Mesodermal cell (in vitro differentiated cells): ENCODE results near the gene CLASP1.
A peak's percentile ranks its signal among the peaks of the same experiment; 100 is the strongest.
"Not testable (repeated sequence)": the region's sequence is repeated elsewhere in the genome, so short reads cannot be mapped to it uniquely, and the experiment has no call there.

Source experiments
- H3K27ac ChIP-seq: 2 replicates; pipeline ENCODE4 v1.7.0; 2013; ENCODE audit warnings: mild to moderate bottlenecking, low read depth, low read length, moderate library complexity; ENCODE audit not compliant: severe bottlenecking
- H3K36me3 ChIP-seq: 2 replicates; pipeline ENCODE4 v1.7.1; 2013; ENCODE audit warnings: mild to moderate bottlenecking, low read length, moderate library complexity; ENCODE audit not compliant: control insufficient read depth, insufficient read depth
- H3K4me1 ChIP-seq: one replicate; pipeline ENCODE4 v1.7.1; 2013; ENCODE audit warnings: mild to moderate bottlenecking, low read length; ENCODE audit not compliant: insufficient read depth, control insufficient read depth, poor library complexity, severe bottlenecking
- H3K4me3 ChIP-seq: 2 replicates; pipeline ENCODE4 v1.7.0; 2013; ENCODE audit warnings: low read length, control low read depth, mild to moderate bottlenecking; ENCODE audit not compliant: insufficient read depth, poor library complexity, severe bottlenecking; ENCODE audit errors: extremely low read depth
- H3K9me3 ChIP-seq: 2 replicates; pipeline ENCODE4 v1.7.1; 2013; ENCODE audit warnings: mild to moderate bottlenecking, low read length, moderate library complexity; ENCODE audit not compliant: control insufficient read depth
- WGBS, 2 experiments: methylation state at CpG; one replicate each; pipeline ENCODE4 v1.1.5; 2013; ENCODE audit warnings: missing lambda C conversion rate in 2 of 2; ENCODE audit not compliant: insufficient coverage in 2 of 2; 5-methylcytosine and 5-hydroxymethylcytosine counted together

The CLASP1 gene

GRCh38 chr2:121450301-121450700 lies 199.0 kb downstream of the CLASP1 start:
- Histone ChIP-seq H3K36me3 (peaks cover 72% of the 10 kb centered on the region), H3K27ac (no peak overlapping the region)
- 91 to 100% methylated on average over 1 to 3 of the region's 4 CpGs for WGBS, 2 experiments

GRCh38 chr2:121446647-121447241 lies 202.5 kb downstream of the CLASP1 start:
- Histone ChIP-seq H3K9me3 (no peaks in the 10 kb centered on the region), H3K4me3 (no peak overlapping the region), H3K27ac (no peak overlapping the region), H3K4me1 (no peaks in the 10 kb centered on the region), H3K36me3 (peaks cover 81% of the 10 kb centered on the region)
- WGBS, 2 experiments, result 96% methylated on average over 6 to 7 of the region's 8 CpGs

More at GRCh38 chr2:121450301-121450700, 199.0 kb downstream of the CLASP1 start:
- Histone ChIP-seq H3K4me1 (peaks cover 3% of the 10 kb centered on the region), H3K9me3 (no peaks in the 10 kb centered on the region), H3K4me3 (no peak overlapping the region)

GRCh38 chr2:121442889-121443288 lies 206.4 kb downstream of the CLASP1 start:
- no peak overlapping the region for H3K27ac ChIP-seq
- peaks cover 64% of the 10 kb centered on the region for H3K36me3 ChIP-seq
- no peaks in the 10 kb centered on the region for H3K4me1 ChIP-seq
- no peak overlapping the region for H3K4me3 ChIP-seq
- 80 to 100% methylated on average over 1 to 2 of the region's 3 CpGs for WGBS, 2 experiments
- H3K9me3 ChIP-seq, result no peaks in the 10 kb centered on the region

- not testable (repeated sequence) for H3K4me1 ChIP-seq, H3K9me3 ChIP-seq, H3K4me3 ChIP-seq, H3K27ac ChIP-seq
- H3K36me3 ChIP-seq, result peaks cover 34% of the 10 kb centered on the region
- WGBS, 2 experiments, result no CpG with 5 or more reads among the region's 1 CpG
Observed at GRCh38 chr2:121438290-121438689, 211.0 kb downstream of the CLASP1 start.

- 100% methylated on average over 2 of the region's 3 CpGs for WGBS, 2 experiments
- H3K36me3 ChIP-seq, result peaks cover 29% of the 10 kb centered on the region
- no peak overlapping the region for H3K4me3 ChIP-seq
- no peaks in the 10 kb centered on the region for H3K4me1 ChIP-seq
- H3K27ac ChIP-seq, result no peak overlapping the region
- no peaks in the 10 kb centered on the region for H3K9me3 ChIP-seq
Observed at GRCh38 chr2:121436918-121437317, 212.3 kb downstream of the CLASP1 start.

GRCh38 chr2:121435790-121436189 lies 213.5 kb downstream of the CLASP1 start:
- Histone ChIP-seq H3K27ac (no peak overlapping the region), H3K4me3 (no peak overlapping the region), H3K9me3 (no peaks in the 10 kb centered on the region), H3K4me1 (no peaks in the 10 kb centered on the region), H3K36me3 (peaks cover 24% of the 10 kb centered on the region)
- 83% methylated on average over 1 of the region's 3 CpGs; no CpG with 5 or more reads in 1 of the 2 experiments for WGBS, 2 experiments

- peaks cover 33% of the 10 kb centered on the region for H3K36me3 ChIP-seq
- no peaks in the 10 kb centered on the region for H3K9me3 ChIP-seq
- no peak overlapping the region for H3K27ac ChIP-seq
- WGBS, 2 experiments, result no CpG with 5 or more reads among the region's 1 CpG
- H3K4me3 ChIP-seq, result no peak overlapping the region
- H3K4me1 ChIP-seq, result peaks cover 11% of the 10 kb centered on the region
Observed at GRCh38 chr2:121431214-121431613, 218.0 kb downstream of the CLASP1 start.

GRCh38 chr2:121429927-121430520 lies 219.2 kb downstream of the CLASP1 start:
- Histone ChIP-seq H3K9me3 (no peaks in the 10 kb centered on the region), H3K36me3 (peaks cover 34% of the 10 kb centered on the region), H3K4me3 (no peak overlapping the region), H3K27ac (no peak overlapping the region), H3K4me1 (peaks cover 11% of the 10 kb centered on the region)
- 96 to 97% methylated on average over 16 of the region's 16 CpGs for WGBS, 2 experiments

GRCh38 chr2:121429119-121429903 lies 220.0 kb downstream of the CLASP1 start:
- Histone ChIP-seq H3K27ac (peak overlapping the region; percentile 50), H3K36me3 (peaks cover 35% of the 10 kb centered on the region), H3K4me1 (peaks cover 11% of the 10 kb centered on the region), H3K9me3 (no peaks in the 10 kb centered on the region), H3K4me3 (no peak overlapping the region)
- WGBS, 2 experiments, result 83% methylated on average over 1 of the region's 8 CpGs; no CpG with 5 or more reads in 1 of the 2 experiments

GRCh38 chr2:121427187-121427689 lies 222.0 kb downstream of the CLASP1 start:
- H3K4me3 ChIP-seq, result no peak overlapping the region
- H3K4me1 ChIP-seq, result peaks cover 11% of the 10 kb centered on the region
- no peak overlapping the region for H3K27ac ChIP-seq
- H3K9me3 ChIP-seq, result no peaks in the 10 kb centered on the region
- peaks cover 39% of the 10 kb centered on the region for H3K36me3 ChIP-seq
- no CpG with 5 or more reads among the region's 2 CpGs for WGBS, 2 experiments
